ENCODE results near the gene CRHBP.
"Not testable (repeated sequence)": the region's sequence is repeated elsewhere in the genome, so short reads cannot be mapped to it uniquely, and the experiment has no call there.

The CRHBP gene

GRCh38 chr5:76952795-76953536 is at the start of gene CRHBP:
Gene CRHBP, plus strand, starts transcription at chr5:76953045. Its CDS starts 90 bp downstream, at chr5:76953135.
- no peak for DNase-seq

GRCh38 chr5:76908166-76908565 is 44.7 kb upstream of the CRHBP start:
- no peak for DNase-seq

DNA sequence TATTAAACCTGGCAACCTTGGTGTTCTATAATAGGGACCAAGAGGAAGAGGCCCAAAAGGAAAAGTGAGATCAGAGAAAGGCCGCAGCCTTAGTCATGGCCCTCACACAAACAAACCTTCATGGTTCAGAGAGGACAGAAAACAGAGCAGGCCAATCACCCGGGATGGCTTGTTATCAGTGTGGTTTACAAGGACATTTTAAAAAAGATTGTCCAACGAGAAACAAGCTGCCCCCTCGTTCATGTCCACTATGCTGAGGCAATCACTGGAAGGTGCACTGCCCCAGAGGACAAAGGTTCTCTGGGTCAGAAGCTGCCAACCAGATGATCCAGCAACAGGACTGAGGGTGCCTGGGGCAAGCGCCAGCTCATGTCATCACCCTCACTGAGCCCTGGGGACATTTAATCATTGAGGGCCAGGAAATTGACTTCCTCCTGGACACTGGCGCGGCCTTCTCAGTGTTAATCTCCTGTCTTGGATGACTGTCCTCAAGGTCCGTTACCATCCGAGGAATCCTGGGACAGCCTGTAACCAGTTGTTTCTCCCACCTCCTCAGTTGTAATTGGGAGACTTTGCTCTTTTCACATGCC is 42.4 kb upstream of the CRHBP start:
- not testable (repeated sequence) for DNase-seq

DNA sequence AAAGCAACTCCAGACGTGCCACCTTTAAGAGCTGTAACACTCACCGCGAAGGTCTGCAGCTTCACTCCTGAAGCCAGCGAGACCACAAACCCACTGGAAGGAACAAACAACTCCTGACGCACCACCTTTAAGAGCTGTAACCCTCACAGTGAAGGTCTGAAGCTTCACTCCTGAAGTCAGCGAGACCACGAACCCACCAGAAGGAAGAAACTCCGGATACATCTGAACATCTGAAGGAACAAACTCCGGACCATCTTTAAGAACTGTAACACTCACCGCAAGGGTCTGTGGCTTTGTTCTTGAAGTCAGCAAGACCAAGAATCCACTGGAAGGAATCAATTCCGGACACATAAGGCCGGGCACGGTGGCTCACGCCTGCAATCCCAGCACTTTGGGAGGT is 38.2 kb upstream of the CRHBP start:
- not testable (repeated sequence) for DNase-seq

DNA sequence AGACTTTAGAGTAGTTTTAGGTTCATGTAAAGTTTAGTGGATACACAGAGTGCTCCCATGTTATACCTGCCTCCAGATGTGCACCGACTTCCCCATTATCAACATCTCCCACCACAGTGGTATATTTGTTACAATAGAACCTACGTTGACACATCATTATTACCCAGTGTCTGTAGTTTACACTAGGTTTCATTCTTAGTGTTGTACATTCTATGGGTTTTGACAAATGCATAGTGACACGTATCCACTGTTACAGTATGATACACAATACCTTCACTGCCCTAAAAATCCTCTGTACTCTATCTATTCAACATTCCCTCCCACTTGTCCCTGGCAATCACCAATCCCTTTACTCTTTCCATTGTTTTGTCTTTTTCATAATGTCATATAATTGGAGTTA is 34.3 kb upstream of the CRHBP start:
- no peak for DNase-seq

- no peak for DNase-seq
Observed at GRCh38 chr5:76920491-76920890, 32.4 kb upstream of the CRHBP start.

GRCh38 chr5:76926329-76927105 is 26.3 kb upstream of the CRHBP start:
- DNase-seq: no peak

DNA sequence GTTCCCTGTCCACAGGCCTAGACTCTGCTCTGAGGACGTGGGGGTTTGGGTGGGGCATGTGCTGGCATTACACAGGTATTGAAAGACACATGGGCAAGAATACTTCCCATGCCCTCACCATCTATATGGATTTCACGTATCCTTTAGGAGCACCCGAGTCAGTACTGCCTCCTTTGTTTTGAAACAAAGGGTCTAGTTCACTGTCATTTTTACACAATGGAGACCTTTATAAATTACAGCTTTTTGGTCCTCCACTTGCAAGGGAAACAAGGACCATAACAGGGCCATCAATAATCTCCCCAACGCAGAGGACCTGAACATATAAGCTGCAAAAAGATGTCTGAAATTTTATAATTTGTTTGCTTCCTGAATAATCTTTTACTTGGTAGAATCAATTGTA is 24.9 kb upstream of the CRHBP start:
- DNase-seq: no peak

- no peak for DNase-seq
Observed at GRCh38 chr5:76930083-76930482, 22.8 kb upstream of the CRHBP start.

DNA sequence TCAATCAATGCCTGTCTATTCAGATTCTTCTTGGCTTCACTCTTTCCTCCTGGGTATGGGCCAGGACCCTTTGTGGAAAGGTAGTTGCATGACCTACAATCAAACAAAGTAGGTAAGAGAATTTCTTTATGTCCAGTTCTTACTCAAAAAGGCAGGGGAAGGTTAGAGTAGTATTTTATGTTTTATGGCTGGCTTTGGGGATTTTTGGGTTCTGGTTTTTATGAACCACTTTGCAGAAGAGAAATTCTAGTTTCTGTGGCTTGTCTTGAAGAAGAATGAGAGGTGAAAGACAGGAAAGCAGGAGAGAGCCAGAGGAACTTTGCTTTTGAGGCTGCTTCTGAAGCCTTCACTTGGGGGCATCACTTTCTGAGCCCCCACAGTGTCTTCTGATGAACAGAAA is 14.7 kb upstream of the CRHBP start:
- no peak for DNase-seq

DNA sequence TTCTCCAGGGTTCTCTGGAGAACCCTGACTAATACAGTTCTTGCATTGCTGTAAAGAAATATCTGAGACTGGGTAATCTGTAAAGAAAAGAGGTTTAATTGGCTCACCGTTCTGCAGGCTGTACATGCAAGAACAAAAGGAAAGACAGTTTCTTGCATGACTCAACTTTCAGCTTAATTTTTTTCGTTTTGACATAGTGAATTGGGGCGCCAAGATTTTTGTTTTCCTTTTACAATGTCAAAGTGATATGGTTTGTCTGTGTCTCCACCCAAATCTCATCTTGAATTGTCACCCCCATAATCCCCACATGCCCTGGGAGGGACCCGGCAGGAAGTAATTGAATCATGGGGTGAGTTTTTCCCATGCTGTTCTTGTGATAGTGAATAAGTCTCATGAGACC is 11.8 kb upstream of the CRHBP start:
- no peak for DNase-seq

DNA sequence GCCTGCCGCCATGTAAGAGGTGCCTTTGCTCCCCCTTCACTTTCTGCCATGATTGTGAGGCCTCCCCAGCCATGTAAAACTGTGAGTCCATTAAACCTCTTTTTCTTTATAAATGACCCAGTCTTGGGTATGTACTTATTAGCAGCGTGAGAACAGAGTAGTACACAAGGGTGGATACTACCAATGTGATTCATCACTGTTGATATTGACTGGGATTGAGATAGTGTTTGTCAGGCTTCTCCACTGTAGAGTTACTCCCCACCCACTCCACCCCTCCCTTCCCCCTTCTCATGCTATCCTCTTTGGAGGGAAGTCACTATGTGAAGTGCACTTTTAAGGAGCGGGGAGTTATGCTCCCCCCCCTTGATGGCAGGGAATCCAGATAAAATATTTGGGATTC is 11.4 kb upstream of the CRHBP start:
- no peak for DNase-seq

DNA sequence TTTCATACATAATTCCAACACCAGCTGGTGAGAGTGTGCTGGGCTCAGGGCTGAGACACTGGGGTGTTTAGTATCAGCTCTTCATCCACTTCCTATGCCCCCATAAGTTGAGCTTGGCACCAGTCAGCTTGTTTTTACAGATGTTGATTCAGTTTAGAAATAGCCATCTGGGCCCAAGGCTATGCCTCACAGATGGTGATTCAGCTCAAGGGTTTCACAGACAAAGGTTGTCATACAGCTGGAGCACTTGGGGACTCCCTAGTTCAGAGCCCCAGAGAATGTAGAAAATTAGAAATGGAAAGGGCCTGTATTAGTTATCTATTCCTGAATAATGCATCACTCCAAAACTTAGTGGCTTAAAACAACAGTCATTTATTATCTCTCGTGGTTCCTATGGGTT is 10.3 kb upstream of the CRHBP start:
- no peak for DNase-seq

DNA sequence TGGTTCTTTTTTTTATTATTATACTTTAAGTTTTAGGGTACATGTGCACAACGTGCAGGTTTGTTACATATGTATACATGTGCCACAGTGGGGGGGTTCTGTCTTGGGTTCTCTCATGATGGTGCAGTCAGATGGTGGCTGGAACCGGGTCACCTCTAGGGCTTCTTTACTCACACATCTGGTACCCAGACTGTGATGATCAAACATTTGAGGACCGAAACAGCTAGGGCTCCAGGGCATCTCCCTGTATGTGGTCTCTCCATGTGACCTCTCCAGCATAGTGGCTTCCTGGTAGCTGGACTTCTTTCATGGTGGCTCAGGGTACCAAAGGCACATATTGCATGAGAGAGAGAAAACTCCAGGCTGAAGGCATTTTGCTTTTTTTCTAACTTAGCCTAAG is 9.8 kb upstream of the CRHBP start:
- DNase-seq: no peak

DNA sequence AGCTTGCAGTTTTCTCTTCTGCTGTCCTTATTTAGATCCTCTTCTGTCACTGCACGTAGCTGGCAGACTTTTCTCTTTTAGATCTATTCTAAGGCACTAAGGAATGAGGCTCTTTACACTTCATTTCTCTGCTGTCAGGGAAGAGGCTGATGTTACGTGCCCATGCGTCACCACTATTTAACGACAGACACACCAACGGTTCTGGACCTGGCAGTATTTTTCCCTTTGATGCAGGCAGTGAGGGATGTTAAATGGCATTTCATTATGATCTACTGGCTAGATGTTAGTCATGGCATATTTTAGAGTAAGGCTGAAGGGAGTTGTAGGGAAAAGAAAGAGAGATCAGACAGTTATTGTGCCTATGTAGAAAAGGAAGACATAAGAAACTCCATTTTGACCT is 8.2 kb upstream of the CRHBP start:
- DNase-seq: no peak

- not testable (repeated sequence) for DNase-seq
Observed at GRCh38 chr5:76945238-76945637, 7.6 kb upstream of the CRHBP start.

DNA sequence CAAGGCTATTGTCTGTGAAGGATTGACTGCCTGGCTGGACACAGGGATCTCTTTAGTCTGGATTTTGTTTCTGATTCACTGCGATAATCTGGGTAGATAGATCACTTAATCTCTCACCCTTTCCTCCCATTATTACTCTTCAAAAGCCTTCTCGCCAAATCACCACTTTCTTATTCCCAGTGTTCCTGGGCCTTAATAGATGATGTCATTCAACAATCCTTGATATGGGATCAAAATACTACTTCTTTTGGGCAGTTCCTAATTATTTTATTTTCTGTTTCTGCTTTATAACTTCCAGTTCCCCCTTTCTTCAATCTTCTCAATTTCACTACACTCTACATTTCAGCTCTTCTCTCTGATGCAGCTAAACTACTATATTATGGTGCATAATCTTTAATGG is 6.8 kb upstream of the CRHBP start:
- no peak for DNase-seq

- DNase-seq: no peak
Observed at GRCh38 chr5:76947082-76947503, 5.8 kb upstream of the CRHBP start.

GRCh38 chr5:76953551-76954382 is 922 bp downstream of the CRHBP start:
- DNase-seq: no peak

- no peak for DNase-seq
Observed at GRCh38 chr5:76954383-76954763, 1.5 kb downstream of the CRHBP start.

DNA sequence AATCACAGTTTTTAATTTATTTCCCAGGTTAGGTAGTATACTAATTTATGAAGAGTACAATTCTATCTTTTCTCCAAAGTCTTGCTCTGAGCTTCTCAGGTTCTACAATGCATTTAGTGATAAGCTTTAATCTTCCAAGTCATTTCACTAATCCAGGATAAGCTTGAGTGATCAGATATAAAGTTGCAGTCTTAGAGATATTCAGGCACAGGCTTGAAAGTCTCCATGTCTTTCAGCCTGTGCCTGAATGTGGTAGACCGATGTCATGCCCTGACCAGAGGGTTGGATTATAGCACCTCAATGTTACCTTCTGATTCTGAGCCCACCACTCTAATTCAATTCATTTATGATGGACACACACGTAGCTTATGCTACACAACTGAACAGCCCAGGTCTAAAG is 3.2 kb downstream of the CRHBP start:
- no peak for DNase-seq

DNA sequence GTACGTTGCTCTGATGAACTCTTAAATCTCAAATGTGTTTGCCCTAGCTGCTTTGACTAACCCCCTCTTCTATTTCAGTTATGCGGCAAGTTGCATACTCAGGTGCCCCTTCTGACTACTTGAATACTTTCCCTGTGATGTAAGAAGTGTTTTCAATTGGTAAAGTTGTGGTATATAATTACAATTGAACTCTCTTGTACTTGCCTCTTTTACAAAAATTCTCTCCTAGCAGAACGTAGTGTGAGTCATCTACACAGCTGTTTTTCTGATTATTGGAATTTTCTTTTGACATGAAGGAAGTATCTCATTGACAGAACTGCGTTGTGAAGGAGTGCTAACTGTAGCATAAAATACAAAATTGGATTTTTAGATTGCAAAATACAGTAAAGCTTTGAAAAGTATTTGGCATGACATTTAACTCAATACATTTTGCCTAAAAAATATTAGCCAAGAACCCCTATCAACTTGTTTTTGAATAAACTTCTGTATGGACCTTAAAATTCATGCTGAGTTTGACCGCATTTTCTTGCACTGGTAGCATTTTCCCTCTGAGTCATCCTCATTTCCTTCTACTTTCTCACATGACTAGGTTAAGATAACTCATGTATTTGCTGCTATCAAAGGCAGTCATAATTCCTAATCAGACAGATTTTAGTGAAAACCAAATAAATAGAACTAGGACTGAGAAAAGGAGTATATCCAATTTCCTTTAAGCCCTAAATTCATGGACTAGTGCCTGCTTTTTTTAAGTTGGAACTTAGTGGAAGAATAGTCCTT is 6.3 kb downstream of the CRHBP start:
- DNase-seq: no peak

Measured in activated naive CD4-positive, alpha-beta T cell treated with Interleukin-2 at 50 U/mL for 16 hours (primary cell).